Activated naive CD4-positive, alpha-beta T cell treated with anti-CD3 and anti-CD28 coated beads, Interleukin-2, amount 50 U/mL, for 72 hours (primary cell): ENCODE data around the gene UBE2G2. TPM values are rescaled to one million over a fixed set of nuclear protein-coding genes. Genes with fewer than 3 reads are reported as not detected.

ENCODE experiments used
- ATAC-seq, 2 donors: fragments of 150-1000 bp; cut with Tn5 transposase; 2 replicates each; pipeline ENCODE4 v1.10.0; 2021; ENCODE audit warnings: mild to moderate bottlenecking in 2 of 2, moderate library complexity in 2 of 2
- DNase-seq, 2 donors: peaks; one replicate each; pipeline ENCODE4 v3.0.0; 2021 to 2022; ENCODE audit warnings: low spot score in 2 of 2
- H3K27ac Mint-ChIP-seq, 2 donors: one replicate each; pipeline ENCODE4 v1.8.0; 2022; ENCODE audit warnings: mild to moderate bottlenecking in 2 of 2, mixed read lengths in 2 of 2
- H3K36me3 Mint-ChIP-seq, 2 donors: one replicate each; pipeline ENCODE4 v1.8.0; 2022; ENCODE audit warnings: mixed read lengths in 2 of 2
- H3K9me3 Mint-ChIP-seq, 2 donors: one replicate each; pipeline ENCODE4 v1.8.0; 2022; ENCODE audit warnings: mixed read lengths in 2 of 2
- total RNA-seq, 2 donors: library from RNA; stranded (reverse); gene quantifications; one replicate each; pipeline ENCODE4 v1.2.3, GENCODE V29; 2022

The UBE2G2 gene
- total RNA-seq, 2 donors from 2014 or later: 114 to 126 TPM

- H3K9me3 Mint-ChIP-seq: no peaks in the 10 kb centered on the region
- H3K36me3 Mint-ChIP-seq: peaks cover 31 to 43% of the 10 kb centered on the region in 2 donors
- peak overlapping the region in 1 of 2 donors; percentile 75 for H3K27ac Mint-ChIP-seq
- DNase-seq (no peak), ATAC-seq (no peak)
Measured at GRCh38 chr21:44804762-44805161, 3.1 kb upstream of the UBE2G2 start.

- DNase-seq (no peak), ATAC-seq (no peak)
- no peak overlapping the region for H3K27ac Mint-ChIP-seq
- no peaks in the 10 kb centered on the region for H3K9me3 Mint-ChIP-seq
- H3K36me3 Mint-ChIP-seq: peaks cover 36 to 51% of the 10 kb centered on the region in 2 donors
Measured at GRCh38 chr21:44803651-44804050, 2.0 kb upstream of the UBE2G2 start.

- peaks cover 36 to 55% of the 10 kb centered on the region in 2 donors for H3K36me3 Mint-ChIP-seq
Measured at GRCh38 chr21:44802396-44803153, 955 bp upstream of the UBE2G2 start.

GRCh38 chr21:44800971-44801467 lies 601 bp downstream of the UBE2G2 start:
- DNase-seq (no peak), ATAC-seq (peak; percentile 32 to 56)
- Mint-ChIP-seq H3K9me3 (no peaks in the 10 kb centered on the region), H3K27ac (peak overlapping the region; percentile 85 to 86), H3K36me3 (peaks cover 36 to 60% of the 10 kb centered on the region in 2 donors)

More at GRCh38 chr21:44802396-44803153, 955 bp upstream of the UBE2G2 start:
- H3K27ac Mint-ChIP-seq: peak overlapping the region; percentile 86 to 88
- DNase-seq (no peak), ATAC-seq (peak; percentile 1 to 8)
- H3K9me3 Mint-ChIP-seq: no peaks in the 10 kb centered on the region

GRCh38 chr21:44800103-44800502 lies 1.5 kb downstream of the UBE2G2 start:
- no peak for DNase-seq
- no peak for ATAC-seq
- Mint-ChIP-seq H3K27ac (peak overlapping the region; percentile 30 to 58), H3K9me3 (no peaks in the 10 kb centered on the region), H3K36me3 (peaks cover 36 to 52% of the 10 kb centered on the region in 2 donors)

- Mint-ChIP-seq H3K36me3 (peaks cover 31 to 48% of the 10 kb centered on the region in 2 donors), H3K27ac (peak overlapping the region; percentile 30 to 58), H3K9me3 (no peaks in the 10 kb centered on the region)
- ATAC-seq: no peak
- DNase-seq: no peak
Measured at GRCh38 chr21:44799646-44800045, 2.0 kb downstream of the UBE2G2 start.

- H3K36me3 Mint-ChIP-seq: peaks cover 22 to 31% of the 10 kb centered on the region in 2 donors
- no peak overlapping the region for H3K27ac Mint-ChIP-seq
- H3K9me3 Mint-ChIP-seq: no peaks in the 10 kb centered on the region
Measured at GRCh38 chr21:44797775-44798174, 3.8 kb downstream of the UBE2G2 start.

GRCh38 chr21:44795342-44795741 lies 6.3 kb downstream of the UBE2G2 start:
- ATAC-seq: no peak
- Mint-ChIP-seq H3K36me3 (peaks cover 12 to 27% of the 10 kb centered on the region in 2 donors), H3K27ac (peak overlapping the region in 1 of 2 donors; percentile 36), H3K9me3 (no peaks in the 10 kb centered on the region)
- no peak for DNase-seq

More at GRCh38 chr21:44797775-44798174, 3.8 kb downstream of the UBE2G2 start:
- no peak for DNase-seq
- ATAC-seq: no peak

GRCh38 chr21:44793592-44794374 lies 7.8 kb downstream of the UBE2G2 start:
- Mint-ChIP-seq H3K9me3 (no peaks in the 10 kb centered on the region), H3K27ac (peak overlapping the region in 1 of 2 donors; percentile 47), H3K36me3 (peaks cover 4 to 19% of the 10 kb centered on the region in 2 donors)
- DNase-seq (no peak), ATAC-seq (peak in 1 of 2 donors; percentile 25)

GRCh38 chr21:44792702-44793591 lies 8.7 kb downstream of the UBE2G2 start:
- DNase-seq (peak in 1 of 2 donors; percentile 63), ATAC-seq (peak; percentile 84 to 89)
- Mint-ChIP-seq H3K27ac (peak overlapping the region; percentile 55 to 62), H3K36me3 (peaks cover 4 to 13% of the 10 kb centered on the region in 2 donors), H3K9me3 (no peaks in the 10 kb centered on the region)

- no peak for DNase-seq
- Mint-ChIP-seq H3K27ac (peak overlapping the region in 1 of 2 donors; percentile 62), H3K9me3 (no peaks in the 10 kb centered on the region), H3K36me3 (peaks cover 4 to 12% of the 10 kb centered on the region in 2 donors)
- ATAC-seq: no peak
Measured at GRCh38 chr21:44791993-44792392, 9.6 kb downstream of the UBE2G2 start.

GRCh38 chr21:44791246-44791645 lies 10.4 kb downstream of the UBE2G2 start:
- Mint-ChIP-seq H3K27ac (peak overlapping the region in 1 of 2 donors; percentile 40), H3K9me3 (no peaks in the 10 kb centered on the region), H3K36me3 (peaks cover 6 to 8% of the 10 kb centered on the region in 2 donors)
- DNase-seq: no peak
- ATAC-seq: no peak

GRCh38 chr21:44790368-44790767 lies 11.3 kb downstream of the UBE2G2 start:
- ATAC-seq (no peak), DNase-seq (no peak)
- peaks cover 8 to 11% of the 10 kb centered on the region in 2 donors for H3K36me3 Mint-ChIP-seq
- no peaks in the 10 kb centered on the region for H3K9me3 Mint-ChIP-seq
- H3K27ac Mint-ChIP-seq: peak overlapping the region in 1 of 2 donors; percentile 40

GRCh38 chr21:44789880-44790279 lies 11.7 kb downstream of the UBE2G2 start:
- Mint-ChIP-seq H3K9me3 (no peaks in the 10 kb centered on the region), H3K36me3 (peaks cover 8 to 11% of the 10 kb centered on the region in 2 donors), H3K27ac (peak overlapping the region in 1 of 2 donors; percentile 41)
- DNase-seq (no peak), ATAC-seq (peak in 1 of 2 donors; percentile 47)

GRCh38 chr21:44785620-44786335 lies 15.8 kb downstream of the UBE2G2 start:
- ATAC-seq (no peak), DNase-seq (no peak)
- H3K36me3 Mint-ChIP-seq: peaks cover 5 to 13% of the 10 kb centered on the region in 2 donors
- H3K27ac Mint-ChIP-seq: no peak overlapping the region
- H3K9me3 Mint-ChIP-seq: no peaks in the 10 kb centered on the region
